Endothelial cell of hepatic sinusoid (primary cell): ENCODE results near the gene IFT88.

ENCODE experiments used
- in situ Hi-C: cut with HindIII; loops from 2 replicates; pipeline ENCODE4 v1.10.0; 2017; ENCODE audit warnings: low sequenced_read_pairs

IFT88 gene

GRCh38 chr13:20740021-20740420 is 173.1 kb downstream of the IFT88 start:
- in situ Hi-C loops = no loop called here
